AG08396 (cell line): ENCODE measurements around the gene UQCR11.
A peak's percentile ranks its signal among the peaks of the same experiment; 100 is the strongest.

Experiments
- DNase-seq: peaks from one replicate; pipeline ENCODE4 v3.0.0; 2012; ENCODE audit warnings: low spot score, mixed read lengths

UQCR11 gene

DNA sequence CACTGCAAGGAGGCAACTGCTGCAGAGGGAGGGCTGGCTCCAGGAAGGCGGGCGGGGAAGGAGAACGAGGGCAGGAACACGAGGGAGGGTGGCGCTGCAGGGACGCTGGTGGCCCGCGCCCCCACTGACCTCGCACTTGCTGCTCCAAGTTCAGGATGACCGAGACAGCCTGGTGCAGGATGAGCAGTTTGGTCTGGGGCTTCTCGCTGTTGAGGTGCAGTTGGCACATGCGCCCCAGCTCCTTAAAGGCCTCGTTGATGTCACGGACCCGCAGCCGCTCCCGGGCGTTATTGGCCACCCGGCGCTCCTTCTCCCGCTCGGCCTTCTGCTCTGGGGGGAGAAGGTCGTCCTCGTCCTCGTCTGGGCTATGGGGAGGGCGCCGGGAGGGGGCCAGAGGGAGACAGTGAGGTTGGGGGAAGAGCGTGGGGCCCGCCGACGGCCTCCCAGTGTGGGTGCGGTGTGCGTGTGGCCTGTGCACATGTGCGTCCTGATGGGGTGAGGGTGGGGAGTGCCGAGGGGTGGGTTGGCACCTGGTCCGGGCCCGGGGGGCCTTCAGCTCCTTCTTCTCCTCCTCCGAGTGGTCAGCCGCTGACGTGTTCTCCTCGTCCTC, 10.0 kb upstream of the UQCR11 start:
- no peak for DNase-seq

DNA sequence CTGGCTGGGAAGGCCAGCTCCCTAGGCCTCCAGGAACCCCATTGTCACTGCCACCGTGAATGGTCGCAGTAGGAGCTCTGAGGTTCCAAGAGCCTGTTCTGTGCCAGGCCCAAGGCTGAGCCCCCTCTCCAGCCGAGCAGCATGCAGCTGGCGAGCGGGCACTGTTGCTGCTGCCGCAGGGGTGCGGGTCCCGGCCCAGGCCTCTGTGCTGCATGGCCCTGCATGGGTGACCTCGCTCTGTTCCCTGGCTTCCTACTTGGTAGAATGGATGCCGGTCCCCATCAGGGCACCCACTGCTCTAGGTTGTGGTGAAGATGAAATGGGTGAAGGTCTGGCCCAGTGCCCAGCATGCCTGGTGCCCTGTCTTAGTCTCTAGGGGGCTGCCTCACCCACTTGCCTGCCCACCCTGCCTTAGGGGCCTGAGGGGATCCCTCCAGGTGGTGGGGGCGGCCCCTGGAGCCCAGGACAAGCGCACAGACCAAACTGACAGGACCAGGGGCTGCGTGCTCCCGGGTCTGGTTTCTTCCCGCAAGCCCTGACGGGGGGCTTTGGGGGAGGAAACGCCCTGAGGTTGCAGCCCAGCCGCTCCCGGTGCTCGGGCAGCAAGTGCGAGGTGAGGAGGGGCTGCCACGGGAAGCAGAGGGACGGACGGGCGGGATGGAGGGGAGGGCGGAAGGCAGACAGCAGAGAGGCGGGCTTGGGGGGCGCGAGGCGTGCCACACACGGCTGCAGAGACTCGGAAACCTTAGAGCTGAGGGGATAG, 8.7 kb upstream of the UQCR11 start:
- DNase-seq, result no peak

- no peak for DNase-seq
These were observed 7.9 kb upstream of the UQCR11 start for GRCh38 chr19:1613146-1613545.

GRCh38 chr19:1612114-1613086, 7.1 kb upstream of the UQCR11 start:
- DNase-seq, result no peak

- DNase-seq, result no peak
These were observed 6.1 kb upstream of the UQCR11 start for GRCh38 chr19:1611353-1611752.

DNA sequence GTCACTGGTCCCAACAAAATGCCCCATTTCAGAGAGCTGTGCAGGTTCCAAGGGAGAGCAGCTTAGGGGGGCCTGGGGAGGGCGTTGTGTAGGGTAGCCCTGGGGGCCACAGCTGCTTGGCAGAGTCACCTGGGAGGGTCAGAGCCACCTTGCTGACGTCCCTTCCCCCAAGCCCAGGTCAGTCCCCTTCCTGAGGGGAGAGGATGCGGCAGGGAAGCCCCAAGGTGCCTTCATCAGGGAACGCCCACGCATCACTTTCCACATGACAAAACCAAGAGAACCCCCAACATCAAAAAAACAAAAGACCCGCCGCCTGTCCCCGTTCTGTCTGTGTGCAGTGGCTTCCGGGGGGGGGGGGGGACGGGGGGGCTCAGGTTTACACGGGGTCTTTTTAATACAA, 5.3 kb upstream of the UQCR11 start:
- no peak for DNase-seq

- no peak for DNase-seq
These were observed 4.6 kb upstream of the UQCR11 start for GRCh38 chr19:1609680-1610474.

- no peak for DNase-seq
These were observed 3.8 kb upstream of the UQCR11 start for GRCh38 chr19:1609103-1609396.

- DNase-seq, result no peak
These were observed 3.3 kb upstream of the UQCR11 start for GRCh38 chr19:1608359-1609102.

GRCh38 chr19:1606138-1606651, 933 bp upstream of the UQCR11 start:
- no peak for DNase-seq

GRCh38 chr19:1602091-1602707, 3.1 kb downstream of the UQCR11 start:
- no peak for DNase-seq

GRCh38 chr19:1601613-1602064, 3.6 kb downstream of the UQCR11 start:
- DNase-seq, result no peak

DNA sequence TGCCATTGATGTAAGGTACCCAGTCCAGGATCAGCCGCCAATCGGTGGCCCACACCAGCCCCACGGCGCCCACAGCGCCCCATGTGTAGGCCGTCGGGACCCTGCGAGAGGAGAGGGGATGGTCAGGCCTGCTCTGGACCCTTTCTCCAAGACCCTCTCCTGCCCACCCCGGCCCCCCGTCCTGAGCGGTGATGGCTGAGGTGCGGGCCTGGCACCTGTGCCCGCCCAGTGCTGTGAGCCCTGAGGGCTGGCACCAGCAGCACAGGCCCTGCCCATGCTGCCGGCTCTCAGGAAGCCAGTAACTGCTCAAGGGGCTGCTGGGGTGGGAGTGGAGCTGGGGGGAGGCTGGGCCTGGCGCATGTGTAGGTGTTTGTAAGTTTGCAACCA, 5.8 kb downstream of the UQCR11 start:
- DNase-seq, result no peak

GRCh38 chr19:1598777-1599459, 6.3 kb downstream of the UQCR11 start:
- DNase-seq, result no peak

- DNase-seq, result no peak
These were observed 11.8 kb downstream of the UQCR11 start for GRCh38 chr19:1593501-1593772.

GRCh38 chr19:1592755-1593500, 12.3 kb downstream of the UQCR11 start, which contains the start of gene MBD3:
MBD3 (minus strand) TSS chr19:1592865; CDS start chr19:1592631, 234 bp downstream.
- peak; percentile 99 for DNase-seq

- peak; percentile 99 for DNase-seq
These were observed 13.1 kb downstream of the UQCR11 start for GRCh38 chr19:1592024-1592754.

DNA sequence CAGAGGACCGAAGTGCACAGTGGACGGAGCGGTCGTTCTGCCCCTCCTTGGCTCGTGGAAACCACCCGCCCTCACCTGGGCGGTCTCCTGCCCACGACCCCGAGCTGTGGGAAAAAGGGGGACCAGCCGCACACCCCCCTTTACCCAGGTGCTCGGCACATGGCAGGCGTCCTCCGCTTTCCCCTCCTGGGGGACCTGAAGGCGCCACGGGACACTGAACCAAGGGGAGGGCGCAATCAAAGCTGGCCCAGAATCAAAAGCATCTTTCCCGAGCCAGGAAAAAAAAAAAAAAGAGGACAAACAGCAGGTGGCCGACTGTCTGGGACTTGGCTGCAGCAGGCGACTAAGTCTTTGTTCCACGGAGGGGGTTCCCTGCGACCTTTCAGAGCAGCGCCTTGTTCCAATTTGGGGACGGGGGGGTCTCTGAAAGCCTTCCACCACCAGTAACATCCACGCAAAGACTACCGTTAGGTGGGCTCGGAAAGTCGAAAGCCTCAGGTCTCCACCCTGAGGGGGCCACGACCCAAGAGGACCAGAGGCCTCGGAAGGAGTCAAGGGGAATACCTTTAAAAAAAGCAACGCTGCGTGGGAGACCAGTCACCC, 13.7 kb downstream of the UQCR11 start:
- DNase-seq, result peak; percentile 40
